ENCODE results near the gene CPXM1.
A peak's percentile ranks its signal among the peaks of the same experiment; 100 is the strongest.

The CPXM1 gene

DNA sequence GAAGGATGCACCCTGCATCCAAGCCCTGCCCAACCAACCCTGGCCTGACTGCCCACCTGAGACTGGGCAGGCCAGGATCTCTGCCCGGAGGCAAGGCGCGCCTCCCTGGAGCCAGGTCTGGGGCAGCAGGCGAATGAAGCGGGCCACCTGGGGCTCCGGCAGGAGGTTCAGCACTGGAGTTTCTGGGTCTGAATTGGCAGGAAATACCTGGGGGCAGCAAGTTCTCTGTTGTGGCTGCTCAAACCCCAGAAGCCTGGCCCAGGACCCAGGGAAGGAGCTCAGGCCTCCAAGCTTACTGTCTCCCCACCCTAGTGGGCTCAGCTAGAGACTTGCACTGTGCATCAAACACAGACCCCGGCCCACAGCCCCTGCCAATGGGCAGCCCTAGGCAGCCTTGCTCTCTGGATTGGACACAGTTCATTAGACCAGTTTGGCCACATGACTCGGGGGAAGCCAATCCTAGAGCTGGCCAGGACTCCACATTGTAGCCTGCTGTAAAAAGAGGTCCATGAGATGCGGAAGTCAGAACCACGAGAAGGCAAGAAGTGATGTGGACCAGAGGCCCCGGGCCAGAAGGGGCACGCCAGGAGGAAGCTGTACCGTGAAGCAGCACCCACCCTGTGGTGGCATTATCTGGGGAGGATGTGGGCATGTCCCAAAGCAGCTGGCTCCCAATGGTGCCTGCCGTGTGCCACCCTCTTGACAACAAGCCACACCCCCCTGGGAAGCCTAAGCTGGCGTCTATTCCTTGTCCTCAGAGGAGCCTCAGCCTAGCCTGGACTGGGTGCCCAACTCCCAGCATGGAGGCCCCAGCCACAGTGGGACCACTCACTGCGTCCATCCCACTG is 3.1 kb downstream of the CPXM1 start:
- 68% methylated on average over 13 of the region's 16 CpGs for WGBS (ENCODE audit: insufficient coverage)
- no peaks in the 10 kb centered on the region for H3K9me3 ChIP-seq (ENCODE audit: control extremely low read depth in 1 of 5, control insufficient read depth in 4 of 5, insufficient read depth in 2 of 5, low read depth in 1 of 5, low read length in 4 of 5)
- ChIA-PET CTCF (interaction anchor here (1.5 to 2.8 kb wide), 2 partner anchors 9 to 53 kb away, joined by 5 to 14 read pairs; no protein-coding TSS in a partner anchor), POLR2A (interaction anchor here (0.6 kb wide), 1 partner anchor 24 kb away, joined by 3 read pairs; no protein-coding TSS in a partner anchor)
- H3K27me3 ChIP-seq (replicated peaks in 2 of 5; ENCODE audit: control insufficient read depth in 4 of 5, insufficient read depth in 5 of 5, low read length in 4 of 5): no peaks in the 10 kb centered on the region
- DNase-seq: no peak
- no peak overlapping the region for H3K4me3 ChIP-seq (ENCODE audit: control insufficient read depth in 1 of 7, extremely low read depth in 1 of 7, insufficient read depth in 4 of 7, low read depth in 2 of 7, low read length in 6 of 7)
- H3K27ac ChIP-seq (ENCODE audit: insufficient read depth in 1 of 2, low read depth in 1 of 2, low read length in 2 of 2, poor library complexity in 1 of 2, severe bottlenecking in 2 of 2): no peak overlapping the region
- H3K36me3 ChIP-seq (ENCODE audit: control insufficient read depth in 4 of 4, insufficient read depth in 4 of 4, low read length in 3 of 4): peaks cover 5 to 58% (median 45%) of the 10 kb centered on the region in 4 experiments
- H3K4me1 ChIP-seq (ENCODE audit: control extremely low read depth in 1 of 4, control insufficient read depth in 4 of 4, insufficient read depth in 4 of 4, low read length in 3 of 4): peaks cover 0 to 42% (median 38%) of the 10 kb centered on the region in 4 experiments

DNA sequence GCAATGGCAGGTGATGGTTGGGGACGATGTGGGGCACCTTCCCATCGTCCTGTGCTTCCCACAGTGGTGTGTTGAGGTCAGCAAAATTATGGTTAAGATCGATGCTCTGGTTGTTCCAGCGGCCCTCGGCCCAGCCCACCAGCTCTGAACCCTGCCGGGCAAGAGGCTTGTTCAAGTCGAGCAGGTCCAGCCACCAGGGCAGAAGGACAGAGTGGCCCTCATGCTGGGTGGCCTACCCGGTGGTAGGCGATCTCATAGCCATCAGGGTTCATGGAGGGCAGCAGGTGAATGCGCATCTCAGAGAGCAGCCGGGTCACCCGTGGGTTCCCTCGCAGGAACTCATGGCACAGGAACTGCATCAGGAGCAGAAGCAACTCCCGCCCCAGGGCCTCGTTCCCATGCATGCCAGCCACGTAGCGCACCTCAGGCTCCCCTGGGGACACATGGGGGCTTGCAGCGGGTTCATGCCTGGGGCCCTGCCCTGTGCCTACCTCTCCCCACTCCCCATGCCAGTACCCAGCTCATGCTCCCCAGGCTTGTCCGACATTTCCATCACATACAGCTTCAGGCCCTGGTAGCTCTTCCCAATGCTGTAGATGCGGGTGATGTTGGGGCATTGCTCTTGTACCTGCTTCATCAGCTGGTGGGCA is 4.3 kb downstream of the CPXM1 start:
- Histone ChIP-seq H3K4me1 (ENCODE audit: control extremely low read depth in 1 of 4, control insufficient read depth in 4 of 4, insufficient read depth in 4 of 4, low read length in 3 of 4) (peaks cover 0 to 31% (median 28%) of the 10 kb centered on the region in 4 experiments), H3K9me3 (ENCODE audit: control extremely low read depth in 1 of 5, control insufficient read depth in 4 of 5, insufficient read depth in 2 of 5, low read depth in 1 of 5, low read length in 4 of 5) (no peaks in the 10 kb centered on the region), H3K4me3 (ENCODE audit: control insufficient read depth in 1 of 7, extremely low read depth in 1 of 7, insufficient read depth in 4 of 7, low read depth in 2 of 7, low read length in 6 of 7) (no peak overlapping the region), H3K36me3 (ENCODE audit: control insufficient read depth in 4 of 4, insufficient read depth in 4 of 4, low read length in 3 of 4) (peaks cover 5 to 58% (median 45%) of the 10 kb centered on the region in 4 experiments), H3K27ac (ENCODE audit: insufficient read depth in 1 of 2, low read depth in 1 of 2, low read length in 2 of 2, poor library complexity in 1 of 2, severe bottlenecking in 2 of 2) (no peak overlapping the region), H3K27me3 (replicated peaks in 2 of 5; ENCODE audit: control insufficient read depth in 4 of 5, insufficient read depth in 5 of 5, low read length in 4 of 5) (no peaks in the 10 kb centered on the region)
- CTCF ChIA-PET: interaction anchor here (1.4 to 1.5 kb wide), 2 partner anchors 8 to 56 kb away, joined by 4 to 5 read pairs; no protein-coding TSS in a partner anchor
- POLR2A ChIA-PET: interaction anchor here (0.6 kb wide), 1 partner anchor 23 kb away, joined by 3 read pairs; no protein-coding TSS in a partner anchor
- DNase-seq: no peak
- WGBS (ENCODE audit: insufficient coverage): 99% methylated on average over 20 of the region's 20 CpGs

DNA sequence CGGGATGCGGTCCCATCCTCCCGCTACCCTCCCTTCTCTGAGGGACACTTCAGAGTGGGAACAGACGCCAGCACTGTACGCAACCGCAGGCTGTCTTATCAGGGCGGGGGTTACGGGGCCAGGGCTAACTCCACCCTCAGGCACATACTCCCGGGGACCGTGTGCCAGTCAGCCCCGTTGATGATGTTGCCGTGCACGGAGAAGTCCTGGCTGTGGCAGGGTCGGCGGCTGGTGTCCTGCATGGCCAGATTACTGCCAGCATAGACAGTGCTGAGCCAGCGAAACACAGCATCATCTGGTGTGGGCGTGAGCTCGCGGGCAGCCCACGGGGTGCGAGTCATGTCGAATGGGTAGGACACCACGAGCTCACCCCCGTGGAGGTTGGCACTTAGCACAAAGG is 5.0 kb downstream of the CPXM1 start:
- Histone ChIP-seq H3K27ac (ENCODE audit: insufficient read depth in 1 of 2, low read depth in 1 of 2, low read length in 2 of 2, poor library complexity in 1 of 2, severe bottlenecking in 2 of 2) (no peak overlapping the region), H3K4me3 (ENCODE audit: control insufficient read depth in 1 of 7, extremely low read depth in 1 of 7, insufficient read depth in 4 of 7, low read depth in 2 of 7, low read length in 6 of 7) (no peak overlapping the region), H3K4me1 (ENCODE audit: control extremely low read depth in 1 of 4, control insufficient read depth in 4 of 4, insufficient read depth in 4 of 4, low read length in 3 of 4) (peaks cover 0 to 28% (median 24%) of the 10 kb centered on the region in 4 experiments), H3K9me3 (ENCODE audit: control extremely low read depth in 1 of 5, control insufficient read depth in 4 of 5, insufficient read depth in 2 of 5, low read depth in 1 of 5, low read length in 4 of 5) (no peaks in the 10 kb centered on the region), H3K36me3 (ENCODE audit: control insufficient read depth in 4 of 4, insufficient read depth in 4 of 4, low read length in 3 of 4) (peaks cover 5 to 58% (median 45%) of the 10 kb centered on the region in 4 experiments), H3K27me3 (replicated peaks in 2 of 5; ENCODE audit: control insufficient read depth in 4 of 5, insufficient read depth in 5 of 5, low read length in 4 of 5) (no peaks in the 10 kb centered on the region)
- 97% methylated on average over 24 of the region's 24 CpGs for WGBS (ENCODE audit: insufficient coverage)
- DNase-seq: peak in 1 of 3 donors; percentile 16
- CTCF ChIA-PET: interaction anchor here (1.4 kb wide), 1 partner anchor 57 kb away, joined by 4 read pairs; no protein-coding TSS in a partner anchor
- POLR2A ChIA-PET: no interaction called here

DNA sequence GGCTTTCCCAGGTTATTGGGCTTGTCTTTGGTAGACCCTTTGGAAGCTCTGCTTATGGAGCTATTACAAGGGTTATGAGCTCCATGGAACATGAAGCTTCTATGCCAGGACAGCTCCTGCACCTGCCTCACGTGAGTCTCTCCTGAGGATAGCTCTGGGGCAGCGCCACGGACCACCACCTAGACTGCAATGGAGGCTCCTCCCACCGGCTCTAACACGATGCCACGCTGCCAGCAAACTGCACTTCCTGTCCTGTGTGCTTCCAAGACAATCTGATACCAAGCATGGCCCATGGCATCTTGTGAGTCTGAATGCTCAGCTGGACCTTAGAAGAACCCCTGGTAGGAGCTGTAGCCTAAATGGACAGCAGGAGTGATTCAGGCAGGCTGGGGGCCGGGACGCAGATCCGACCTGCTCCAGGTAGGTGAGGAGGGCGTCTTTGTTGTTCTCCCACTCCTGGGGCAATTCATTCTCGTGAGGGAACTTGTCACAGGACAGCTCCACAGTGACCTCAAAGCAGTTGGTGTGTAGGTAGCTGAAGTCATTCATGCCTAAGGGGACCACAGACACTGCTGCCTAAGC is 5.5 kb downstream of the CPXM1 start:
- CTCF ChIA-PET: interaction anchor here (0.9 kb wide), 1 partner anchor 41 kb away, joined by 3 read pairs; no protein-coding TSS in a partner anchor

DNA sequence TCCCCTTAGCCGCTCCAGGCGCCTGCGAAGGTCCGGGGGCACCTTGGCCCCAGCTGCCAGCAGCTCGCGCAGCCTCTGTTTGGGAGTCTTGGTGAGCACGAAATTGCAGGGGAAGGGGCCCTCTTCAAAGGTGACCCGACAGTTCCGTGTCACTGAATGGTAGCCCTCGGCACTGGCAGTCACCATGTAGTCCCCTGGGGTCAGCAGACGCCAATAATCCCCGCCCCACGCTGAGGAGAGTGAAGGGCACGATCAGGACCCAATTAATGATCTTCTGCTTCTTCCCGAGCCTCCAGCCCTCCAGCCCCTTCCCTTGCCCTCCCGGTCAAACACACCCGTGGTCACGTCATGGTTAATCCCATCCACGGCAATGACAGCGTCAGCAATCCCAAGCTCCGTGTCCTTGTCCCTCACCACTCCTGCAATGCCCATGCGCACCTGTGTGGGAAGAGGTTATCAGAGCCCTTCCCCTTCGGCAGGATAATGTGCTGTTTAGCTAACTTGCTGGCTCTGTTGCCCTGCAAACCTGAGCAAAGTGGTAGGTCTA is 6.2 kb downstream of the CPXM1 start:
- Histone ChIP-seq H3K27ac (ENCODE audit: insufficient read depth in 1 of 2, low read depth in 1 of 2, low read length in 2 of 2, poor library complexity in 1 of 2, severe bottlenecking in 2 of 2) (no peak overlapping the region), H3K4me1 (ENCODE audit: control extremely low read depth in 1 of 4, control insufficient read depth in 4 of 4, insufficient read depth in 4 of 4, low read length in 3 of 4) (peaks cover 0 to 18% (median 14%) of the 10 kb centered on the region in 4 experiments), H3K27me3 (replicated peaks in 2 of 5; ENCODE audit: control insufficient read depth in 4 of 5, insufficient read depth in 5 of 5, low read length in 4 of 5) (no peaks in the 10 kb centered on the region), H3K9me3 (ENCODE audit: control extremely low read depth in 1 of 5, control insufficient read depth in 4 of 5, insufficient read depth in 2 of 5, low read depth in 1 of 5, low read length in 4 of 5) (no peaks in the 10 kb centered on the region), H3K36me3 (ENCODE audit: control insufficient read depth in 4 of 4, insufficient read depth in 4 of 4, low read length in 3 of 4) (peaks cover 5 to 58% (median 45%) of the 10 kb centered on the region in 4 experiments), H3K4me3 (ENCODE audit: control insufficient read depth in 1 of 7, extremely low read depth in 1 of 7, insufficient read depth in 4 of 7, low read depth in 2 of 7, low read length in 6 of 7) (no peak overlapping the region)
- POLR2A ChIA-PET: interaction anchor here (1.3 kb wide), 1 partner anchor 17 kb away, joined by 3 read pairs; no protein-coding TSS in a partner anchor
- CTCF ChIA-PET: interaction anchor here (0.9 kb wide), 1 partner anchor 40 kb away, joined by 3 read pairs; no protein-coding TSS in a partner anchor
- 98% methylated on average over 19 of the region's 23 CpGs for WGBS (ENCODE audit: insufficient coverage)
- no peak for DNase-seq

More for the DNA sequence above, 5.5 kb downstream of the CPXM1 start:
- Histone ChIP-seq H3K4me1 (ENCODE audit: control extremely low read depth in 1 of 4, control insufficient read depth in 4 of 4, insufficient read depth in 4 of 4, low read length in 3 of 4) (peaks cover 0 to 25% (median 21%) of the 10 kb centered on the region in 4 experiments), H3K36me3 (ENCODE audit: control insufficient read depth in 4 of 4, insufficient read depth in 4 of 4, low read length in 3 of 4) (peaks cover 5 to 58% (median 45%) of the 10 kb centered on the region in 4 experiments), H3K27me3 (replicated peaks in 2 of 5; ENCODE audit: control insufficient read depth in 4 of 5, insufficient read depth in 5 of 5, low read length in 4 of 5) (no peaks in the 10 kb centered on the region), H3K4me3 (ENCODE audit: control insufficient read depth in 1 of 7, extremely low read depth in 1 of 7, insufficient read depth in 4 of 7, low read depth in 2 of 7, low read length in 6 of 7) (no peak overlapping the region), H3K27ac (ENCODE audit: insufficient read depth in 1 of 2, low read depth in 1 of 2, low read length in 2 of 2, poor library complexity in 1 of 2, severe bottlenecking in 2 of 2) (no peak overlapping the region), H3K9me3 (ENCODE audit: control extremely low read depth in 1 of 5, control insufficient read depth in 4 of 5, insufficient read depth in 2 of 5, low read depth in 1 of 5, low read length in 4 of 5) (no peaks in the 10 kb centered on the region)
- DNase-seq: no peak
- WGBS (ENCODE audit: insufficient coverage): 83% methylated on average over 9 of the region's 11 CpGs
- POLR2A ChIA-PET: interaction anchor here (1.3 kb wide), 1 partner anchor 17 kb away, joined by 3 read pairs; no protein-coding TSS in a partner anchor

DNA sequence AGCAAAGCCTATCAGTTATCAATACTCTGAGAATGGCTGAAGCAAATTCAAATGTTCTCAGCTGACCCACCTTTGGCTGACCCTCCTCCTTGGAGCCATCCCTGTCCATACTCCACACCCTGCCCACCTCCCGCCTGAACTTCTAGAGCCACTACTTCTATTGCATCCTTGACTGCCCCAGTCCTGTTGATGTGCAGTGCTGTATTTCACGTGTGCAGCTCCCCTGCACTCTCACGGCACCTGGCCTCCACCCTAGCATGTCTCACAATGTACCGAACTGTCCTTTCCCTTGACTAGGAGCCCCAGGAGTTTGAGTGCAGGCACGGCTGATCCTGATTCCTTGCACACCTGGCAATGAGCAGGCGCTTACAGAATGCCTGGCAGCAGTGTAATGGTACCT is 7.0 kb downstream of the CPXM1 start:
- Histone ChIP-seq H3K9me3 (ENCODE audit: control extremely low read depth in 1 of 5, control insufficient read depth in 4 of 5, insufficient read depth in 2 of 5, low read depth in 1 of 5, low read length in 4 of 5) (no peaks in the 10 kb centered on the region), H3K36me3 (ENCODE audit: control insufficient read depth in 4 of 4, insufficient read depth in 4 of 4, low read length in 3 of 4) (peaks cover 5 to 54% (median 44%) of the 10 kb centered on the region in 4 experiments), H3K4me3 (ENCODE audit: control insufficient read depth in 1 of 7, extremely low read depth in 1 of 7, insufficient read depth in 4 of 7, low read depth in 2 of 7, low read length in 6 of 7) (no peak overlapping the region), H3K4me1 (ENCODE audit: control extremely low read depth in 1 of 4, control insufficient read depth in 4 of 4, insufficient read depth in 4 of 4, low read length in 3 of 4) (peaks cover 0 to 10% (median 6%) of the 10 kb centered on the region in 4 experiments), H3K27ac (ENCODE audit: insufficient read depth in 1 of 2, low read depth in 1 of 2, low read length in 2 of 2, poor library complexity in 1 of 2, severe bottlenecking in 2 of 2) (no peak overlapping the region), H3K27me3 (replicated peaks in 2 of 5; ENCODE audit: control insufficient read depth in 4 of 5, insufficient read depth in 5 of 5, low read length in 4 of 5) (no peaks in the 10 kb centered on the region)
- CTCF ChIA-PET: interaction anchor here (1.4 kb wide), 1 partner anchor 13 kb away, joined by 4 read pairs; no protein-coding TSS in a partner anchor
- no peak for DNase-seq
- WGBS (ENCODE audit: insufficient coverage): 100% methylated on average over 5 of the region's 6 CpGs
- POLR2A ChIA-PET: interaction anchor here (0.8 kb wide), 1 partner anchor 13 kb away, joined by 3 read pairs; no protein-coding TSS in a partner anchor

All from common myeloid progenitor, CD34-positive (primary cell).